Amniotic epithelial cell (primary cell): ENCODE results near the gene AP5S1.
A peak's percentile ranks its signal among the peaks of the same experiment; 100 is the strongest.
"Not testable (repeated sequence)": the region's sequence is repeated elsewhere in the genome, so short reads cannot be mapped to it uniquely, and the experiment has no call there.

Source experiments
- DNase-seq: peaks from one replicate; pipeline ENCODE4 v3.0.0-alpha.2; 2010; ENCODE audit warnings: low read depth

AP5S1 gene

DNA sequence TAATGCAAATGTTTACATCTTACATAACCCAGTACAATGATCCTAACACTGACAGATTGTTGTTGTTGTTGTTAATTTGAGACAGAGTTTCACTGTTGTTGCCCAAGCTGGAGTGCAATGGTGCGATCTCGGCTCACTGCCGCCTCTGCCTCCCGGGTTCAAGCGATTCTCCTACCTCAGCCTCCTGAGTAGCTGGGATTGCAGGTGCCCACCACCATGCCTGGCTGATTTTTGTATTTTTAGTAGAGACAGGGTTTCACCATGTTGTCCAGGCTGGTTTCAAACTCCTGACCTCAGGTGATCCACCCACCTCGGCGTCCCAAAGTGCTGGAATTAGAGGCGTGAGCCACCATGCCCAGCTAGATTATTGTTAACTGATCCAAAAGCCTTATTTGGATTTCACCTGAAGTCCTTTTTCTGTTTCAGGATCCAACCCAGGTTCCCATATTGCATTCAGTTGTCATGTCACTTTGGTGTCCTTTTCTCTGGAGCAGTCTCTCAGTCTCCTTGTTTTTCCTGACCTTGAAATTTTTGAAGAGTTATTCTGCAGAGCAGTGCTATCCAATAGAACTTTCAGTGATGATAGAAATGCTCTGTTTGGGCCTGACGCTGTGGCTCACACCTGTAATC lies 23.8 kb downstream of the AP5S1 start:
- DNase-seq: not testable (repeated sequence)

DNA sequence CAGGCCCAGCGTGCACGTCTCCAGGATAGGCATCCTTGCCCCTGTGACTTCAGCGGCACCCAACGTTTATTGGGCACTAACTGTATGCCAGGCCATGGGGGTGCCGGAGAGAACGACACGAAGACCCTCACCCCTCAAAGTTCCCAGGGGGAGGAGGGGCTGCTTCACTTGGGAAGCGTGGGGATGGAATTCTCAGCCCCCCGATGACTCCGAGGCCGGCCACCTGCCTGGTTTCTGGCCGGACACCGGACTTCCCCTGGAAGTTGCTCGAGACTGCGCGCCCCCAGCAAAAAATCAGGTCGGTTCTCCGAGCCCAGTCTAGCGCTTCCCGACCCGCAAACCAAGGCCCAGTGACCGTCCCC lies 26.0 kb downstream of the AP5S1 start:
- DNase-seq: no peak

DNA sequence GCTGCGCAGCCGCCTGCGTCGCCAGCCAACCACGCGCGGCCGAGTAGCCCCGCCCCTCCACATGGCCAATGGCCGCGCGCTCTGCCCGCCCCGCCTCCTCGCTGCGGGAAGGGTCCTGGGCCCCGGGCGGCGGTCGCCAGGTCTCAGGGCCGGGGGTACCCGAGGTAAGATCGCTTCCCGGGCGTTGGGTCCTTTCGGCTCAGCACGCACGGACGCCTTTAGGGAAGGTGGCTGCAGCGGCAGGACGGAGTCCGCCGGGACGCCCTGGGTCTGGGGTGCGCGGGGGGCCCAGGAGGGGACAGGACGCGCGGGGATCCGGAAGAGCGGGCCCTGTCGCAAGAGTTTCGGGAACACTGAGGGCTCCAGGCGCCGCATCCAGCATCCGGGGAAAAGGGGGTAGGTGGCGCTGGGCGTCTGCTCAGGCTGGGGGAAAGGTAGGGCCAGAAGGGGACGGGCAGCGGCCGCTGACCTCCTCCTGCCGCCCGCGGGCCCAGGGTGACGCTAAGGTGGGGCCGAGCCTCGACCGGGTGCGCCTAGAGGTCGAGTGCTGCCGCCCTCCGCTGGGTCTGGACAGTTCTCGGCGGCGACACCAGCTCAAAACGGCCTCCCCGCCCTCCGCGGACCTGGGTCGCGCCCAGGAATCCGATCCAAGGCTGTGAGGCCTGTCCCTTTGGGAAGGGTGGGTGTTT lies 26.5 kb downstream of the AP5S1 start, which contains the start of gene MAVS:
Gene MAVS (plus strand): TSS at position 95 of the 689 bp plus-strand sequence. CDS start 7,791 bp downstream, outside the sequence.
- peak; percentile 56 for DNase-seq

DNA sequence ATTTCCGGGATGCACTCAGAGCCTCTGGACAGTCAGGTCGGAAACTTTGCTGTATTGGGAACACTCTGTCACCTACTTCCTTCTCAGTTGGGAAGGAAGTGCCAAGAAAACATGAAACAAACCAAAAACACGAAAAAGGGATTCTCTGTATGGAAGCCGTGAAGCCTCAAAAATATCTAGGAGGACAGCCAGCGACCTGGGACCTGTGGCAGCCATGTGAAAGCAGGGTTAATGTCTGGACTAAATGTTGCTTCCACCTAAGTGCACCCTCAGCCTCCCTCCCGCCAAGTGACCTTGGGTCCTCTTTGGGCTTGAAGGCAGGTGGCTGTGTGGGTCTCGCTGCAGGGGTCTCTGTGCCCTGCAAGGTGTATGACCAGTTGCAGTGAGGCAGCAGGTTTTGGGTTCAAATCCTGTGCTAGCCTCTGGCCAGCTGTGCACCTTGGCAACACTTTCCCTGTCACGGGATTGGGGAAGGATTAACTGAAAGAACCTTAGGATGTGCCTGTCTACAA lies 27.1 kb downstream of the AP5S1 start:
- no peak for DNase-seq

DNA sequence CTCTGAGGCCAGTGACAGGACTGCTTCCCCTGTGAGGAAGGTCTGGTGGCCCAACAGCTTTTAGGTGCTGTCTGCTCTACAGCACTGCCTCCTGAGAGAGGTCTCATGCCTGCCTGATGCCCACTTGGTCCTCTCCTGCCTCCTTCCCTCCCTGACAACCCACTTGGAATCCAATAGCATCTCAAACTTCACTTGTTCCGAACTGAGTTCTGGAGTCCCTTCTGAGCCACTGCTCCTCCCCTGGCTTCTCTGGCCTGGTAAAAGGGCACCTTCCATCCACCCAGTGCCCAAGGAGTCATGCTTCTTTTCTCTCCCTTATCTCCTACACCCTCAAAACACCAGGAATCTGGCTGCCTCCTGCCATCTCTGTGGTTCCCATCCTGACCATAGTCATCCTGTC lies 28.2 kb downstream of the AP5S1 start:
- no peak for DNase-seq

DNA sequence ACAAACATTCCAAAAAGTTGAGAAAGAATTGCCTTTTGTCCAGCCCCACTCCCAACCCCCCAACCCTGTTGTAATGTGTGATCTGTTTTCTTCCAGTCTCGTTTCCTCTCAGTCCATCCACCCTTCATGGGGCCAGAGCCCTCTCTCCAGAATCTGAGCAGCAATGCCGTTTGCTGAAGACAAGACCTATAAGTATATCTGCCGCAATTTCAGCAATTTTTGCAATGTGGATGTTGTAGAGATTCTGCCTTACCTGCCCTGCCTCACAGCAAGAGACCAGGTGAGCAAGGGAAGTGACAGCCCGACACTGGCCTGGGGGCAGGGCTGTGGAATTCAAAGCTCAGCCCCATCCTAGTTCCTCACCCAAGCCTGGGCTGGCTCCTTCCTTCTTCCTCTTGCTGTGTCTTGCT lies 34.1 kb downstream of the AP5S1 start:
- DNase-seq: no peak

DNA sequence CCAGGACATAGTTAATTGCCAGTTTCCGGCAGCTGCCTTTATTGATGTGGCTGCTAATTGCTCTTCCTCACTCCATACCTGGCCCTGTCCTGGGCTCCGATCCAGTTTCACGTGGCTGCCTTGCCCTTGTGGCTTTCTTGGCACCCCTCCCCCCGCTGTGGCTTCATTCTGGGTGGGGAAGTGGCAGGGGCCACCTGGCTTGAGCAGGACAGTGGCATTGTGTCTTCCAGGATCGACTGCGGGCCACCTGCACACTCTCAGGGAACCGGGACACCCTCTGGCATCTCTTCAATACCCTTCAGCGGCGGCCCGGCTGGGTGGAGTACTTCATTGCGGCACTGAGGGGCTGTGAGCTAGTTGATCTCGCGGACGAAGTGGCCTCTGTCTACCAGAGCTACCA lies 37.1 kb downstream of the AP5S1 start:
- no peak for DNase-seq

DNA sequence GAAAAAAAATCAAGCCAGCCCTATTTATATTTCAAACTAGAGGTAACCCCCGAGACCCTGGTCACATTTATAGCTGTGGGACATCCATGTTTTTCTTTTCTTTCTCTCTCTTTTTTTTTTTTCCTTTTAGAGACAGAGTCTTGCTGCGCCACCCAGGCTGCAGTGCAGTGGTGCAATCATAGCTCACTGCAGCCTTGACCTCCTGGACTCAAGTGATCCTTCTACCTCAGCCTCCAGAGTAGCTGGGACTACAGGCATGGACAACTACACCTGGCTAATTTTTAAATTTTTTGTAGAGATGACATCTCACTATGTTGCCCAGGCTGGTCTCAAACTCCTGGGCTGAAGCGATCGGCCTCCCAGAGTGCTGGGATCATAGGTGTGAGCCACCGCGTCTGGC lies 38.3 kb downstream of the AP5S1 start:
- DNase-seq: no peak

DNA sequence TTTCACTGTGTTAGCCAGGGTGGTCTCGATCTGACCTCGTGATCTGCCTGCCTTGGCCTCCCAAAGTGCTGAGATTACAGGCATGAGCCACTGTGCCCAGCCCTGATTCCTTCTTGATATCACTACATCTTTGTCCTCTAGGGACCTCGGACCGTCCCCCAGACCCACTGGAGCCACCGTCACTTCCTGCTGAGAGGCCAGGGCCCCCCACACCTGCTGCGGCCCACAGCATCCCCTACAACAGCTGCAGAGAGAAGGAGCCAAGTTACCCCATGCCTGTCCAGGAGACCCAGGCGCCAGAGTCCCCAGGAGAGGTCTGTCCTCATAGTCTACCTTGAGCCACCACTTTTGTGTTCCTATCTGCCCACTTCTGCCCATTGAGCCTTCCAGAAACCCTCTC lies 40.8 kb downstream of the AP5S1 start:
- no peak for DNase-seq

DNA sequence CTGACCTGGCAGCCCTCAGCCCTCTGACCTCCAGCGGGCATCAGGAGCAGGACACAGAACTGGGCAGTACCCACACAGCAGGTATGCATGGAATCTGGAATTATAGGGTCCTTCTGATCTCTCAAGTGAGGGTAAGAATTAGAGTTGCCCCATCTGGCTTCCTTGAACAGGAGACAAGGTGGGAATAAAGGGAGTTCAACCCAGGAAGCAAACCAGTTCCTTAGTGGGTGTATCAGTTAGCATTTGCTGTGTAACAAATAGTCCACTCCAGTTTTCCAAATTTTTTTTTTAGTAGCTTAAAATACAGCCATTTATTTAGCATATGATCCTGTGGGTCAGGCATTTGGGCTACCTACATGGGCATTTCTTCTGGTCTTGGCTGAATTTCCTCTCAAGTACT lies 42.0 kb downstream of the AP5S1 start:
- no peak for DNase-seq

DNA sequence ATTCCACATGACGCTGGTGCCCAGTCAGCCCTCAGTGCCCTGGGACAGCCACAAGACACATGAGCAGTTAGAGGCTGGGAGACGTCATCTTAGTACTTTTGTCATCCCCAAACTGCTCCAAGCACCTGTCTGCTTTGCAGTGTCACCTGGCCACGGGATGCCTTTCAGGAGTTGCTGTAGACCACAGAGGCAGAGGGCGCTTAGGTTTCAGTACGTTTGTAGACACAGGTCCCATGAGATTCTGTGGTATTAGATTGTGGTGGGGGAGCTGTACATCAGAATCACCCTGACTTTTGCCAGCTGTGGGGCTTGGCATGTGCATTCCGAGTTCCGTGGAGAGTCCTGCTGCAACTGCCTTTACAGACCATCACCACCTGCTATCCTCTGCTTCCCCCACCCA lies 43.0 kb downstream of the AP5S1 start:
- DNase-seq: no peak

DNA sequence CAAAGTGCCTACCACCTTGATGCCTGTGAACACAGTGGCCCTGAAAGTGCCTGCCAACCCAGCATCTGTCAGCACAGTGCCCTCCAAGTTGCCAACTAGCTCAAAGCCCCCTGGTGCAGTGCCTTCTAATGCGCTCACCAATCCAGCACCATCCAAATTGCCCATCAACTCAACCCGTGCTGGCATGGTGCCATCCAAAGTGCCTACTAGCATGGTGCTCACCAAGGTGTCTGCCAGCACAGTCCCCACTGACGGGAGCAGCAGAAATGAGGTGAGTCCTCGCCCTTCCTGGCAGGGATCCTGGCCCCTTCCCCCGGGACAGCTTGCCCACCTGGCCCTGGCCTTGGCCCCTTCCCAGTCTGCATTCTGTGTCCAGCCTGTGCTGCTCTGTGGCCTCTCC lies 44.2 kb downstream of the AP5S1 start:
- no peak for DNase-seq

DNA sequence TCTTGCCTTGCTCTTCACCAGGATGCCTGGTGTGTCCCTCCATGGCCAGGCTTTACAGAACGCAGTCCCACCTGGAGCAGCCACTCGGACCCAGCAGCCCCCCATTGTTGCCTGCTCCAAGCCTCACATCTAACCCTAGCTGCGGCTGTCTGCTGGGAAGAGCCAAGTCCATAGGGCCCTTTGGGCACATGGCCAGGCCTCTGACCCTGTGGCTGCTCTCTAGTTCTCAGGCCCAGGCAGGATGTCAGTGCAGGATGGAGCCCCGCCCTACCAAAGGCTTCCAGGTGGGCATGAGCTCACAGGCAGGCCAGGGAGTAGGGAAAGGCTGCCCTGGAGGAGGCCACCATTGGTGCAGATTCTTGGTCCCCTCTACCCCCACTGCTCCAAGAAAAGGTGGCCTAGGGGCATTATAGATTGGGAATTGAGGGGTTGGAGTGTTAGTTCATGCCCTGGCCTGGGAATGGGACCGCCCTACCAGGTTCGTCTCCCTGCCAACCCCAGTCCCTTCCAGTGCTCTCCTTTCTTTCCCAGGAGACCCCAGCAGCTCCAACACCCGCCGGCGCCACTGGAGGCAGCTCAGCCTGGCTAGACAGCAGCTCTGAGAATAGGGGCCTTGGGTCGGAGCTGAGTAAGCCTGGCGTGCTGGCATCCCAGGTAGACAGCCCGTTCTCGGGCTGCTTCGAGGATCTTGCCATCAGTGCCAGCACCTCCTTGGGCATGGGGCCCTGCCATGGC lies 45.0 kb downstream of the AP5S1 start:
- DNase-seq: no peak

DNA sequence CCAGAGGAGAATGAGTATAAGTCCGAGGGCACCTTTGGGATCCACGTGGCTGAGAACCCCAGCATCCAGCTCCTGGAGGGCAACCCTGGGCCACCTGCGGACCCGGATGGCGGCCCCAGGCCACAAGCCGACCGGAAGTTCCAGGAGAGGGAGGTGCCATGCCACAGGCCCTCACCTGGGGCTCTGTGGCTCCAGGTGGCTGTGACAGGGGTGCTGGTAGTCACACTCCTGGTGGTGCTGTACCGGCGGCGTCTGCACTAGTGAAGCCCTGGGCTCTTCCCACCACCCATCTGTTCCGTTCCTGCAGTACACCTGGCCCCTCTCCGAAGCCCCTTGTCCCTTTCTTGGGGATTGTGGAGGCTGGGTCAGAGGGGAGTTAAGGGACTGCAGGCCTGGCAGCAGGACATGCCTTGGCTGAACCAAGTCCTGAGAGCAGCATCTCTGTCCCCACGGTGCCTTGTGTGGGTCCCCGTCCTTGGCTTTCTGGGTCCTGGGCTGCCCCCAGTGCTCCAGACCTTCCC lies 45.6 kb downstream of the AP5S1 start:
- DNase-seq: no peak

DNA sequence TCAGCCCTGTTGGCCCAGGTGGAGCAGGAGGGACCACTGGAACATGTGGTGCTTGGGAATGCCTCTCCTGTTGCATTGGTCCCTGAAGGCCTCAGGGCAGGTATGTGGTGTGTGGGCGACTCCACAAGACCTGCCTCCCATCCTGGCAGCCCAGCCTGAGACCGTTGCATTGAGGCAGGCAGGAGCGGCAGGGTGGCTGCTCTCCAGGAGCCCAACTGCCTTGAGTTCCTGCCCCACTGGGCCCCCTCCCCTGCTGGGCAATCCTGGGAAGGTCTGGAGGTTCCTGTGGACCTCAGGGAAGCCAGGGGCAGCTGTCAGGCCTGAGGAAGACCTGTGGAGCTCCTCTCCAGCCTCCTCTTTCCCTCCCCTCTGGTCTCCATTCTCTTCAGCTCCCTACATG lies 46.1 kb downstream of the AP5S1 start:
- DNase-seq: no peak

DNA sequence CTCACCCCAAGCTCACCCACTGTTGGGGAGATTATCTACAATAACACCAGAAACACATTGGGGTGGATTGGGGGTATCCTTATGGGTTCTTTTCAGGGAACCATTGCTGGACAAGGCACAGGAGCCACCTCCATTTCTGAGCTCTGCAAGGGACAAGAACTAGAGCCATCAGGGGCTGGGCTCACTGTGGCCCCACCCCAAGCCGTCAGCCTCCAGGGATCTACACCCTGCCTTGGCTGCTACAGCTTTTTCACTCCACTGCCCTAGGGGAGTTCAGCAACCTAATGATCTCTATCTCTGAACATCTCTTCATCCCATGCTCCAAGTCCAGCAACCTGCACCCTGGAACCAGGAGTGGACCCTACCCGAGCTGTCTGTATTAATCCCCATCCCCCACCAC lies 47.5 kb downstream of the AP5S1 start:
- DNase-seq: no peak

DNA sequence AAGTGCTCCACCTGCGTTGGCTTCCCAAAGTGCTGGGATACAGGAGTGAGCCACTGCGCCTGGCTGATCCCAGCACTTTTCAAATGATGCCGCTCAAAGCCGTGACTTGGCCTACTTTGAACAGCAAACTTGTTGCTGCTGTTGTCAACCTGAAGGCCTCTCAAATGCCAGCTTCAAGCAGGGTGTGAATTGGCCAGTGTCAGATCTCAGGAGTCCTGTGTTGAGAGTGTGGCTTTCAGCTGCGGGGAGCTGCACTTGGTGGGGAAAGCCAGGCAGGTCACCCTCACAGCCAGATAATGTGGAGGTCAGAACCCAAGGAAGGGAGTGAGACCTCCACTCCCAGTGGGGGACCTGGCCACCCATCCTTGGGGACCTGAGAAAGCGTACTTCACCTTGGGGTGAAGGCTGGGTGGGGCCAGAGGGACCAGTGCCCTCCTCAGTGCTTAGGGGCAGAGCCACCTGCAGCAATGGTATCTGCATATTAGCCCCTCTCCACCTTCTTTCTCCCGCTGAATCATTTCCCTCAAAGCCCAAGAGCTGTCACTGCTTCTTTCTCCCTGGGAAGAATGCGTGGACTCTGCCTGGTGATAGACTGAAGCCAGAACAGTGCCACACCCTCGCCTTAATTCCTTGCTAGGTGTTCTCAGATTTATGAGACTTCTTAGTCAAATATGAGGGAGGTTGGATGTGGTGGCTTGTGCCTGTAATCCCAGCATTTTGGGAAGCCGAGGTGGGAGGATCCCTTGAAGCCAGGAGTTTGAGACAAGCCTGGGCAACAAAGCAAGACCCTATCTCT lies 49.7 kb downstream of the AP5S1 start:
- no peak for DNase-seq

DNA sequence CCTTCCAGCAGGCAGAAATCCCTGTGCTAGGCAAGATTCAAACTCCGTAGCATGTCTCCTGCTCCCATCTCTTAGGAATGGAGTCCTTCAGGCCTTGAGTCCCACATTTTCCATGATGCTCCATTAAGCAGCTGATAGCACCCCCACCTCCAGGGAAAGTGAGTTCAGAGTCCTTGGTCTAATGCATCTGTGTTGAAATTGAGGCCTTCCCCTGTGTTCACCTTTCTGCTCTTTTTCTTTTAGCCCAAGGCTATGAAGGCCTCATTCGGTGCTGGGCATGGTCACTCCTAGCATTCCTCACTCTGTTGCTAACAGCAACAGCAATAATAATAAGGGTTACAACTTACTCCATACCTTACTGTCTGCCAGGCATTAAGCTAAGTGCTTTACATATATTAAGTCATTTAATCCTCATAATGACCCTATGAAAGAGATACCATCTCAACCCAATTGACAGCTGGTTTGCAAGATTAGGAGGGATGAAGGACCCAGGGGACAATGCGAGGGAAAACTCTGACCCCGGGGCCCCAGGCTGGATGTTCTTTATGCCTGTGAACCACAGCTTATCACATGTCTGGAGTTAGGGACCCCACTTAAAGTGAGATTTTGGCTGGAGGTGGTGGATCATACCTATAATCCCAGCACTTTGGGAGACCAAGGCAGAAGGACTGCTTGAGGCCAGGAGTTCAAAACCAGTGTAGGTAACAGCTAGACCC lies 51.4 kb downstream of the AP5S1 start:
- peak; percentile 36 for DNase-seq

DNA sequence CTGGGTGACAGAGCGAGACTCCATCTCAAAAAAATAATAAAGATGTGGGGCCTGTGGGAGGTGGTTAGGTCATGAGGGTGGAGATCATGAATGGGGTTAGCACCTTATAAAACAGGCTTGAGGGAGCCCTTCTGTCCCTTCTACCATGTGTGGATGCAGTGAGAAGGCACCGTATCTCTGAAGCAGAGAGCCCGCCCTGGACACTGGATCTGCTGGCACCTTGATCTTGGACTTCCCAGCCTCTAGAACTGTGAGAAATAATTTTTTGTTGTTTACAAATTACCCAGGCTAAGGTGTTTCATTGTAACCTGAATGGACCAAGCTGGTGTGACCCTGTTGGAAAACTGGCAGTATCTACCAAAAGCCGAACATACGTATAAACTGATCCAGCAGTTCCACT lies 53.2 kb downstream of the AP5S1 start:
- DNase-seq: no peak

DNA sequence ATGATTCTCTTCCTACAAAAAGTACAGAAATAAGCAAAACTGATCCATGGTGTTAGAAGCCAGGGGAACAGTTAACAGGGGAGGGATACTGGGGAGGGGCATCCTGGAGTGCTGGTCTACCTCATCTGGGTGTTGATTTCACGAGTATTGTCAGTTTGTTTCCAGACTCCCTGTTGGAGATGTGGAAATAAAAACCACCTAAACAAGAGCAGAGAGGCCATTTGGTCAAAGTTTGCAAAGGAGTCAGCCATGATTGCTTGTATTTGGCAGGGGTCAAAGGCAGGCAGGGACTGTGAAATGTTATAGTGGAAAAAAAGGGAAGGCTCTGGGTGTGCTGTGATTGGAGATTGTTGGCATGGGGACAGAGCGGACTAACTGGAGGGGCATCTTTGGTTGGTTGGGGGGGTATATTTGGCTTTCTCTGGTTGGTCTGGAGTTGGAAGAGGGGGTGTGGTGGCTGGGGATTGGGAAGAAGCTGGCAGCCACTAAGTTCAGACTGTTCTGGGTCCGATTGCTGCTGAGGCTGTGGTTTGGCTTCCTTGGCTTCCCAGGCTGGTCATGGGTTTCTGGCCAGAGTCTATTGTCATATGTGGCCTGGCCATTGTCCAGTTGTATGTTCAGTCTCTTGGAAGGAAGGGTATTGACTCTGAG lies 54.0 kb downstream of the AP5S1 start:
- DNase-seq: no peak
